Karpas-422 (cell line): ENCODE data around the gene GPC6. TPM values are rescaled to one million over a fixed set of nuclear protein-coding genes. Genes with fewer than 3 reads are reported as not detected.

Experiments
- DNase-seq: peaks from one replicate; pipeline ENCODE4 v3.0.0-alpha.2; 2015
- H2AFZ ChIP-seq: fragments of 200-600 bp; sonication (generic); 2 replicates; pipeline ENCODE4 v1.6.1; 2014; ENCODE audit warnings: antibody characterized with exemption, low read length, mixed read lengths
- H3K27ac ChIP-seq: fragments of 200-600 bp; sonication (generic); 2 replicates; pipeline ENCODE4 v1.5.1; 2014; ENCODE audit warnings: mild to moderate bottlenecking, low read length, moderate library complexity
- H3K27me3 ChIP-seq: fragments of 200-600 bp; sonication (generic); 2 replicates; pipeline ENCODE4 v1.6.1; 2014; ENCODE audit warnings: low read length, mixed read lengths
- H3K36me3 ChIP-seq: fragments of 200-600 bp; sonication (generic); 2 replicates; pipeline ENCODE4 v1.6.1; 2014; ENCODE audit warnings: low read length, mixed read lengths; ENCODE audit not compliant: insufficient read depth
- H3K4me1 ChIP-seq: fragments of 200-600 bp; sonication (generic); 2 replicates; pipeline ENCODE4 v1.6.1; 2014; ENCODE audit warnings: mild to moderate bottlenecking, low read length, mixed read lengths
- H3K4me2 ChIP-seq: fragments of 200-600 bp; sonication (generic); 2 replicates; pipeline ENCODE4 v1.6.1; 2014; ENCODE audit warnings: low read length, low read depth, mild to moderate bottlenecking; ENCODE audit not compliant: poor library complexity, severe bottlenecking
- H3K4me3 ChIP-seq: fragments of 200-600 bp; sonication (generic); 2 replicates; pipeline ENCODE4 v1.5.1; 2014; ENCODE audit warnings: mild to moderate bottlenecking, antibody characterized with exemption, low read length, mixed read lengths
- H3K79me2 ChIP-seq: fragments of 200-600 bp; sonication (generic); 2 replicates; pipeline ENCODE4 v1.6.1; 2014; ENCODE audit warnings: mild to moderate bottlenecking, low read length, mixed read lengths
- H3K9ac ChIP-seq: fragments of 200-600 bp; sonication (generic); 2 replicates; pipeline ENCODE4 v1.6.0; 2014; ENCODE audit warnings: low read length
- H3K9me2 ChIP-seq: fragments of 200-600 bp; sonication (generic), shearing (Covaris generic); replicated peaks from 2 replicates; pipeline ENCODE4 v1.6.0; 2014; ENCODE audit warnings: mild to moderate bottlenecking, low read length, moderate library complexity; ENCODE audit not compliant: insufficient read depth
- H3K9me3 ChIP-seq: fragments of 300-700, 200-600 bp; sonication (generic); 2 replicates; pipeline ENCODE4 v1.6.1; 2014; ENCODE audit warnings: low read length, mixed read lengths
- H4K20me1 ChIP-seq: fragments of 200-600 bp; sonication (generic); 2 replicates; pipeline ENCODE4 v1.6.1; 2014; ENCODE audit warnings: mild to moderate bottlenecking, antibody characterized with exemption, low read length, low read depth; ENCODE audit not compliant: insufficient read depth
- total RNA-seq: library from RNA; depleted of rRNA; stranded (reverse); fragments of >200 nt; shearing (Covaris generic); gene quantifications from 2 replicates; pipeline ENCODE4 v1.2.3, GENCODE V29; 2014; ENCODE audit warnings: low replicate concordance

Gene GPC6
- total RNA-seq, 1 experiment from 2014 or later = not detected

GRCh38 chr13:93965587-93965986 is 739.0 kb downstream of the GPC6 start:
- Histone ChIP-seq H3K9me3 (peaks cover 27% of the 10 kb centered on the region), H3K4me2 (no peak overlapping the region)

GRCh38 chr13:93966267-93966936 is 739.8 kb downstream of the GPC6 start:
- no peak for DNase-seq
- Histone ChIP-seq H3K36me3 (no peaks in the 10 kb centered on the region), H4K20me1 (no peaks in the 10 kb centered on the region), H3K27me3 (no peaks in the 10 kb centered on the region), H3K4me2 (no peak overlapping the region), H3K9me2 (no peaks in the 10 kb centered on the region), H3K4me1 (no peaks in the 10 kb centered on the region), H3K9me3 (peaks cover 29% of the 10 kb centered on the region), H3K9ac (no peak overlapping the region), H3K27ac (no peak overlapping the region), H3K79me2 (no peaks in the 10 kb centered on the region), H2AFZ (no peak overlapping the region), H3K4me3 (no peak overlapping the region)

More at GRCh38 chr13:93965587-93965986, 739.0 kb downstream of the GPC6 start:
- H2AFZ ChIP-seq = no peak overlapping the region
- H3K4me3 ChIP-seq = no peak overlapping the region
- H3K27ac ChIP-seq = no peak overlapping the region
- no peaks in the 10 kb centered on the region for H3K4me1 ChIP-seq
- H3K27me3 ChIP-seq = no peaks in the 10 kb centered on the region
- no peak overlapping the region for H3K9ac ChIP-seq
- no peak for DNase-seq
- H3K36me3 ChIP-seq = no peaks in the 10 kb centered on the region
- H4K20me1 ChIP-seq = no peaks in the 10 kb centered on the region
- H3K79me2 ChIP-seq = no peaks in the 10 kb centered on the region
- H3K9me2 ChIP-seq = no peaks in the 10 kb centered on the region

- no peaks in the 10 kb centered on the region for H4K20me1 ChIP-seq
- H3K9ac ChIP-seq = no peak overlapping the region
- no peak overlapping the region for H3K27ac ChIP-seq
- H3K79me2 ChIP-seq = no peaks in the 10 kb centered on the region
- H3K27me3 ChIP-seq = no peaks in the 10 kb centered on the region
- peaks cover 33% of the 10 kb centered on the region for H3K9me3 ChIP-seq
- no peak for DNase-seq
- no peak overlapping the region for H3K4me2 ChIP-seq
- no peaks in the 10 kb centered on the region for H3K36me3 ChIP-seq
- H3K4me1 ChIP-seq = no peaks in the 10 kb centered on the region
- H3K9me2 ChIP-seq = no peaks in the 10 kb centered on the region
- H3K4me3 ChIP-seq = no peak overlapping the region
- no peak overlapping the region for H2AFZ ChIP-seq
Observed at GRCh38 chr13:93967286-93967685, 740.7 kb downstream of the GPC6 start.

- no peak overlapping the region for H3K9ac ChIP-seq
- no peaks in the 10 kb centered on the region for H3K4me1 ChIP-seq
- H3K4me2 ChIP-seq = no peak overlapping the region
- no peak overlapping the region for H3K4me3 ChIP-seq
- H3K9me2 ChIP-seq = no peaks in the 10 kb centered on the region
- no peak for DNase-seq
- H3K27me3 ChIP-seq = no peaks in the 10 kb centered on the region
- H3K79me2 ChIP-seq = no peaks in the 10 kb centered on the region
- peaks cover 26% of the 10 kb centered on the region for H3K9me3 ChIP-seq
- no peak overlapping the region for H2AFZ ChIP-seq
- no peaks in the 10 kb centered on the region for H3K36me3 ChIP-seq
- H3K27ac ChIP-seq = no peak overlapping the region
- H4K20me1 ChIP-seq = no peaks in the 10 kb centered on the region
Observed at GRCh38 chr13:93975242-93975641, 748.6 kb downstream of the GPC6 start.

GRCh38 chr13:93976528-93976927 is 749.9 kb downstream of the GPC6 start:
- Histone ChIP-seq H3K27me3 (no peaks in the 10 kb centered on the region), H3K4me3 (no peak overlapping the region), H3K9me2 (no peaks in the 10 kb centered on the region), H3K9ac (no peak overlapping the region), H3K4me2 (no peak overlapping the region), H3K79me2 (no peaks in the 10 kb centered on the region), H4K20me1 (no peaks in the 10 kb centered on the region), H3K9me3 (peaks cover 21% of the 10 kb centered on the region), H3K4me1 (no peaks in the 10 kb centered on the region), H3K27ac (no peak overlapping the region), H3K36me3 (no peaks in the 10 kb centered on the region), H2AFZ (no peak overlapping the region)
- DNase-seq = no peak

GRCh38 chr13:93977986-93978385 is 751.4 kb downstream of the GPC6 start:
- H3K27ac ChIP-seq = no peak overlapping the region
- H4K20me1 ChIP-seq = no peaks in the 10 kb centered on the region
- no peak for DNase-seq
- no peak overlapping the region for H2AFZ ChIP-seq
- H3K27me3 ChIP-seq = no peaks in the 10 kb centered on the region
- no peaks in the 10 kb centered on the region for H3K4me1 ChIP-seq
- no peak overlapping the region for H3K4me3 ChIP-seq
- H3K4me2 ChIP-seq = no peak overlapping the region
- H3K9me3 ChIP-seq = peaks cover 21% of the 10 kb centered on the region
- no peak overlapping the region for H3K9ac ChIP-seq
- H3K9me2 ChIP-seq = no peaks in the 10 kb centered on the region
- no peaks in the 10 kb centered on the region for H3K79me2 ChIP-seq
- no peaks in the 10 kb centered on the region for H3K36me3 ChIP-seq

GRCh38 chr13:93981426-93981977 is 754.9 kb downstream of the GPC6 start:
- no peak overlapping the region for H3K4me3 ChIP-seq
- no peaks in the 10 kb centered on the region for H3K27me3 ChIP-seq
- no peak for DNase-seq
- no peaks in the 10 kb centered on the region for H3K36me3 ChIP-seq
- H3K79me2 ChIP-seq = no peaks in the 10 kb centered on the region
- H3K9ac ChIP-seq = no peak overlapping the region
- H3K4me1 ChIP-seq = no peaks in the 10 kb centered on the region
- H3K9me2 ChIP-seq = no peaks in the 10 kb centered on the region
- H3K4me2 ChIP-seq = no peak overlapping the region
- H4K20me1 ChIP-seq = no peaks in the 10 kb centered on the region
- no peak overlapping the region for H3K27ac ChIP-seq
- H3K9me3 ChIP-seq = peaks cover 23% of the 10 kb centered on the region
- H2AFZ ChIP-seq = no peak overlapping the region

GRCh38 chr13:93982179-93982918 is 755.7 kb downstream of the GPC6 start:
- Histone ChIP-seq H3K79me2 (no peaks in the 10 kb centered on the region), H3K4me1 (no peaks in the 10 kb centered on the region), H4K20me1 (no peaks in the 10 kb centered on the region), H3K9me2 (no peaks in the 10 kb centered on the region), H2AFZ (no peak overlapping the region), H3K4me3 (no peak overlapping the region), H3K9ac (no peak overlapping the region), H3K27ac (no peak overlapping the region), H3K36me3 (no peaks in the 10 kb centered on the region), H3K9me3 (peaks cover 23% of the 10 kb centered on the region), H3K27me3 (no peaks in the 10 kb centered on the region), H3K4me2 (no peak overlapping the region)
- no peak for DNase-seq
